ENCODE results near the gene REL.

Gene REL

GRCh38 chr2:60906395-60906794 is 25.0 kb downstream of the REL start:
- no peak for TF ChIP-seq CSRNP3 (CRISPR knock-in tag; IDR thresholded peaks at IDR 0.05)
- TF ChIP-seq OSR1 (CRISPR knock-in tag; IDR thresholded peaks at IDR 0.05): no peak
- no peak for TF ChIP-seq ZFP30 (CRISPR knock-in tag; IDR thresholded peaks at IDR 0.05)
- no peak for TF ChIP-seq TOX (CRISPR knock-in tag; IDR thresholded peaks at IDR 0.05; ENCODE audit: borderline replicate concordance)
- no peak for TF ChIP-seq RARB (CRISPR knock-in tag; IDR thresholded peaks at IDR 0.05)
- no peak for TF ChIP-seq CSDC2 (CRISPR knock-in tag; IDR thresholded peaks at IDR 0.05)
- no peak for TF ChIP-seq BACH2 (CRISPR knock-in tag; IDR thresholded peaks at IDR 0.05; ENCODE audit: borderline replicate concordance)
- TF ChIP-seq ZFP3 (CRISPR knock-in tag; IDR thresholded peaks at IDR 0.05): no peak
- TF ChIP-seq TCF4 (CRISPR knock-in tag; IDR thresholded peaks at IDR 0.05; ENCODE audit: borderline replicate concordance): no peak
- no peak for TF ChIP-seq ZNF70 (CRISPR knock-in tag; IDR thresholded peaks at IDR 0.05)
- TF ChIP-seq, protein P1, sequence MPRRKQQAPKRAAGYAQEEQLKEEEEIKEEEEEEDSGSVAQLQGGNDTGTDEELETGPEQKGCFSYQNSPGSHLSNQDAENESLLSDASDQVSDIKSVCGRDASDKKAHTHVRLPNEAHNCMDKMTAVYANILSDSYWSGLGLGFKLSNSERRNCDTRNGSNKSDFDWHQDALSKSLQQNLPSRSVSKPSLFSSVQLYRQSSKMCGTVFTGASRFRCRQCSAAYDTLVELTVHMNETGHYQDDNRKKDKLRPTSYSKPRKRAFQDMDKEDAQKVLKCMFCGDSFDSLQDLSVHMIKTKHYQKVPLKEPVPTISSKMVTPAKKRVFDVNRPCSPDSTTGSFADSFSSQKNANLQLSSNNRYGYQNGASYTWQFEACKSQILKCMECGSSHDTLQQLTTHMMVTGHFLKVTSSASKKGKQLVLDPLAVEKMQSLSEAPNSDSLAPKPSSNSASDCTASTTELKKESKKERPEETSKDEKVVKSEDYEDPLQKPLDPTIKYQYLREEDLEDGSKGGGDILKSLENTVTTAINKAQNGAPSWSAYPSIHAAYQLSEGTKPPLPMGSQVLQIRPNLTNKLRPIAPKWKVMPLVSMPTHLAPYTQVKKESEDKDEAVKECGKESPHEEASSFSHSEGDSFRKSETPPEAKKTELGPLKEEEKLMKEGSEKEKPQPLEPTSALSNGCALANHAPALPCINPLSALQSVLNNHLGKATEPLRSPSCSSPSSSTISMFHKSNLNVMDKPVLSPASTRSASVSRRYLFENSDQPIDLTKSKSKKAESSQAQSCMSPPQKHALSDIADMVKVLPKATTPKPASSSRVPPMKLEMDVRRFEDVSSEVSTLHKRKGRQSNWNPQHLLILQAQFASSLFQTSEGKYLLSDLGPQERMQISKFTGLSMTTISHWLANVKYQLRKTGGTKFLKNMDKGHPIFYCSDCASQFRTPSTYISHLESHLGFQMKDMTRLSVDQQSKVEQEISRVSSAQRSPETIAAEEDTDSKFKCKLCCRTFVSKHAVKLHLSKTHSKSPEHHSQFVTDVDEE (CRISPR knock-in tag; IDR thresholded peaks at IDR 0.05): no peak
- TF ChIP-seq ZNF8 (CRISPR knock-in tag; IDR thresholded peaks at IDR 0.05): no peak
- TF ChIP-seq, protein P2, sequence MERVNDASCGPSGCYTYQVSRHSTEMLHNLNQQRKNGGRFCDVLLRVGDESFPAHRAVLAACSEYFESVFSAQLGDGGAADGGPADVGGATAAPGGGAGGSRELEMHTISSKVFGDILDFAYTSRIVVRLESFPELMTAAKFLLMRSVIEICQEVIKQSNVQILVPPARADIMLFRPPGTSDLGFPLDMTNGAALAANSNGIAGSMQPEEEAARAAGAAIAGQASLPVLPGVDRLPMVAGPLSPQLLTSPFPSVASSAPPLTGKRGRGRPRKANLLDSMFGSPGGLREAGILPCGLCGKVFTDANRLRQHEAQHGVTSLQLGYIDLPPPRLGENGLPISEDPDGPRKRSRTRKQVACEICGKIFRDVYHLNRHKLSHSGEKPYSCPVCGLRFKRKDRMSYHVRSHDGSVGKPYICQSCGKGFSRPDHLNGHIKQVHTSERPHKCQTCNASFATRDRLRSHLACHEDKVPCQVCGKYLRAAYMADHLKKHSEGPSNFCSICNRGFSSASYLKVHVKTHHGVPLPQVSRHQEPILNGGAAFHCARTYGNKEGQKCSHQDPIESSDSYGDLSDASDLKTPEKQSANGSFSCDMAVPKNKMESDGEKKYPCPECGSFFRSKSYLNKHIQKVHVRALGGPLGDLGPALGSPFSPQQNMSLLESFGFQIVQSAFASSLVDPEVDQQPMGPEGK (CRISPR knock-in tag; IDR thresholded peaks at IDR 0.05; ENCODE audit: borderline replicate concordance): no peak
- no peak for TF ChIP-seq ZC3H10 (CRISPR knock-in tag; IDR thresholded peaks at IDR 0.05)
- no peak for TF ChIP-seq SNAI2 (CRISPR knock-in tag; IDR thresholded peaks at IDR 0.05)
- ATAC-seq: no peak

GRCh38 chr2:60907329-60907728 is 26.0 kb downstream of the REL start:
- TF ChIP-seq ZFP30 (CRISPR knock-in tag; IDR thresholded peaks at IDR 0.05) (no peak), SNAI2 (CRISPR knock-in tag; IDR thresholded peaks at IDR 0.05) (no peak), ZNF8 (CRISPR knock-in tag; IDR thresholded peaks at IDR 0.05) (no peak), ESRRG (CRISPR knock-in tag; IDR thresholded peaks at IDR 0.05) (no peak), GLIS3 (CRISPR knock-in tag; IDR thresholded peaks at IDR 0.05) (no peak), CSRNP3 (CRISPR knock-in tag; IDR thresholded peaks at IDR 0.05) (no peak), CSDC2 (CRISPR knock-in tag; IDR thresholded peaks at IDR 0.05) (no peak), OSR1 (CRISPR knock-in tag; IDR thresholded peaks at IDR 0.05) (no peak), ARNTL (CRISPR knock-in tag; IDR thresholded peaks at IDR 0.05; ENCODE audit: borderline replicate concordance, low read depth) (no peak), BACH2 (CRISPR knock-in tag; IDR thresholded peaks at IDR 0.05; ENCODE audit: borderline replicate concordance) (no peak), ZFP3 (CRISPR knock-in tag; IDR thresholded peaks at IDR 0.05) (no peak), POU6F1 (CRISPR knock-in tag; IDR thresholded peaks at IDR 0.05; ENCODE audit: borderline replicate concordance, low read depth) (no peak)
- TF ChIP-seq, protein P1 (CRISPR knock-in tag; IDR thresholded peaks at IDR 0.05): no peak
- TF ChIP-seq, protein P3, sequence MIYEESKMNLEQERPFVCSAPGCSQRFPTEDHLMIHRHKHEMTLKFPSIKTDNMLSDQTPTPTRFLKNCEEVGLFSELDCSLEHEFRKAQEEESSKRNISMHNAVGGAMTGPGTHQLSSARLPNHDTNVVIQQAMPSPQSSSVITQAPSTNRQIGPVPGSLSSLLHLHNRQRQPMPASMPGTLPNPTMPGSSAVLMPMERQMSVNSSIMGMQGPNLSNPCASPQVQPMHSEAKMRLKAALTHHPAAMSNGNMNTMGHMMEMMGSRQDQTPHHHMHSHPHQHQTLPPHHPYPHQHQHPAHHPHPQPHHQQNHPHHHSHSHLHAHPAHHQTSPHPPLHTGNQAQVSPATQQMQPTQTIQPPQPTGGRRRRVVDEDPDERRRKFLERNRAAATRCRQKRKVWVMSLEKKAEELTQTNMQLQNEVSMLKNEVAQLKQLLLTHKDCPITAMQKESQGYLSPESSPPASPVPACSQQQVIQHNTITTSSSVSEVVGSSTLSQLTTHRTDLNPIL (CRISPR knock-in tag; IDR thresholded peaks at IDR 0.05; ENCODE audit: low read depth): no peak
- ATAC-seq: no peak

Measured in SK-N-SH treated with all-trans-retinoic acid at 6 μM for 48 hours (cell line).